Rectal smooth muscle tissue (tissue), 1 donor: ENCODE results near the gene CUL9.

Experiments used
- H3K27ac ChIP-seq: one replicate; pipeline ENCODE4 v1.7.0; 2013; ENCODE audit warnings: low read depth, low read length, inconsistent platforms
- H3K27me3 ChIP-seq: one replicate; pipeline ENCODE4 v1.7.0; 2013; ENCODE audit warnings: low read length; ENCODE audit not compliant: control insufficient read depth, insufficient read depth
- H3K36me3 ChIP-seq: one replicate; pipeline ENCODE4 v1.7.0; 2013; ENCODE audit warnings: low read length; ENCODE audit not compliant: control insufficient read depth, insufficient read depth
- H3K4me1 ChIP-seq: one replicate; pipeline ENCODE4 v1.7.0; 2013; ENCODE audit warnings: low read length; ENCODE audit not compliant: control insufficient read depth, insufficient read depth
- H3K4me3 ChIP-seq: one replicate; pipeline ENCODE4 v1.7.0; 2013; ENCODE audit warnings: low read length
- H3K9ac ChIP-seq: one replicate; pipeline ENCODE4 v1.7.0; 2013; ENCODE audit warnings: low read length

CUL9 gene

GRCh38 chr6:43176423-43176786 is 5.6 kb upstream of the CUL9 start:
- Histone ChIP-seq H3K4me1 (peaks cover 31% of the 10 kb centered on the region), H3K36me3 (peaks cover 28% of the 10 kb centered on the region), H3K27ac (no peak overlapping the region)

GRCh38 chr6:43178150-43178549 is 3.8 kb upstream of the CUL9 start:
- Histone ChIP-seq H3K27ac (no peak overlapping the region), H3K4me1 (peaks cover 35% of the 10 kb centered on the region)

More at GRCh38 chr6:43176423-43176786, 5.6 kb upstream of the CUL9 start:
- Histone ChIP-seq H3K4me3 (no peak overlapping the region), H3K9ac (no peak overlapping the region), H3K27me3 (no peaks in the 10 kb centered on the region)

DNA sequence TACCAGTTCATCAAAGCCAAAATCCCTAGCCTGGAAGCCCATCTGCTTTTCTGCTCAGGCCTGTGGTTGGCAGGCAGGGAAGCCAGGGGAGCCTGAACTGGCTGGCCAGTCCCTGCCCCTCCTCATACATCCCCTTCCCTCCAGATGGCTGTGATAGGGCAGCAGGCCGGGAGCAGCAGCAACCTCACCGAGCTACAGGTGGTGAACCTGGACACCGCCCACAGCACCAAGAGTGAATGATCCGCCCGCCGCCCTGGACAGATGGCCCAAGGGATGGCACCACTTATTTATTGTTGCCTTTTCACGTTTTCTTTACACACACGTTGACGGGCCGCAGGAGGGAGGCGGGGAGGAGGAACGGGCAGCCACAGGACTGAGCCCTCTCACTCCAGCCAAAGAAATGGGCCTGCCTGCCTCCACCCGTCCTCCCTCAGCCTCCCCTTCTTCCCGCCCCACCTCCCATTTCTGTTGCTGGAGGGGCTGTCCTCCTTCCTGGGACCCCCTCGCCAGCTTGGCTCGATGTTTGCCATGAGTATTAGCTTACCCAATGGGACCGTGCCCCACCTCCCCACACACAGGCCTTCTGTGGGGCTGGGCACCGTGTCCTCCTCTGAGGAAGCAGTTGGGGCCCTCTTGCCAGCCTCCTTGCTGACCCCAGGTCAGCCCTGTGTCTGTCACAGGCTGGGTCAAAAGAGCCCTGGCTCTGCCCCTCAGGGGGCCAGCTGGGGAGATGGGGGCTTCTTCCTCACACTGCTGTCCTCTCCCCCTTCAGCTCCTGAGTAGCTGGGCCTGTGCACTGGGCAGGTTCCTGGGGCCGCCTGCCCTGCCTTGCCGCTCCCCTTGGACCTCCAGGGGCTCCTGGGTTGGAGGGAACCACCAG is 2.8 kb upstream of the CUL9 start:
- H3K4me1 ChIP-seq = peaks cover 28% of the 10 kb centered on the region
- no peak overlapping the region for H3K27ac ChIP-seq
- no peak overlapping the region for H3K4me3 ChIP-seq
- H3K27me3 ChIP-seq = no peaks in the 10 kb centered on the region
- H3K9ac ChIP-seq = no peak overlapping the region
- H3K36me3 ChIP-seq = peaks cover 30% of the 10 kb centered on the region

More at GRCh38 chr6:43178150-43178549, 3.8 kb upstream of the CUL9 start:
- H3K9ac ChIP-seq = no peak overlapping the region
- no peaks in the 10 kb centered on the region for H3K27me3 ChIP-seq
- H3K36me3 ChIP-seq = peaks cover 28% of the 10 kb centered on the region
- H3K4me3 ChIP-seq = no peak overlapping the region

- no peak overlapping the region for H3K27ac ChIP-seq
- no peak overlapping the region for H3K9ac ChIP-seq
- H3K4me1 ChIP-seq = peaks cover 25% of the 10 kb centered on the region
- no peaks in the 10 kb centered on the region for H3K27me3 ChIP-seq
- H3K36me3 ChIP-seq = peaks cover 34% of the 10 kb centered on the region
- H3K4me3 ChIP-seq = no peak overlapping the region
Observed at GRCh38 chr6:43180058-43180457, 1.9 kb upstream of the CUL9 start.

GRCh38 chr6:43180985-43181384 is 1.0 kb upstream of the CUL9 start:
- Histone ChIP-seq H3K36me3 (peaks cover 36% of the 10 kb centered on the region), H3K4me3 (no peak overlapping the region)

DNA sequence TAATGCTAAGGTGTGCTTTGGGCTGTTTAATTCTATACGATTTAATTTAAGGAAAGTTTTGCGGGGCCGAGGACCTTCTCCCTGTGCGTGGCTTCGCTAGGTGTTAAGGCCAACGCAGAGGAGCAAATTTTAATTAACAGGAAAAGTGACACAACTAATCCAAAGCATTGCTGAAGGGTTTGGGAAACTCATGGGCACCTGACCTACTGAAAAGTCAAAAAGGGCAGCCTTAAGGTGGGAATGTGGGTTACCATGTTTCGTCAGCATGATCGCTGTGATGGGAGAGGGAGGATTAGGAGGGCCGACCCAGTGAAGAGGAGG is 415 bp upstream of the CUL9 start:
- no peaks in the 10 kb centered on the region for H3K27me3 ChIP-seq
- peaks cover 31% of the 10 kb centered on the region for H3K36me3 ChIP-seq
- H3K9ac ChIP-seq = peak overlapping the region; percentile 54
- peaks cover 13% of the 10 kb centered on the region for H3K4me1 ChIP-seq
- peak overlapping the region; percentile 80 for H3K27ac ChIP-seq
- peak overlapping the region; percentile 91 for H3K4me3 ChIP-seq

More at GRCh38 chr6:43180985-43181384, 1.0 kb upstream of the CUL9 start:
- Histone ChIP-seq H3K27ac (no peak overlapping the region), H3K27me3 (no peaks in the 10 kb centered on the region), H3K9ac (no peak overlapping the region), H3K4me1 (peaks cover 16% of the 10 kb centered on the region)

DNA sequence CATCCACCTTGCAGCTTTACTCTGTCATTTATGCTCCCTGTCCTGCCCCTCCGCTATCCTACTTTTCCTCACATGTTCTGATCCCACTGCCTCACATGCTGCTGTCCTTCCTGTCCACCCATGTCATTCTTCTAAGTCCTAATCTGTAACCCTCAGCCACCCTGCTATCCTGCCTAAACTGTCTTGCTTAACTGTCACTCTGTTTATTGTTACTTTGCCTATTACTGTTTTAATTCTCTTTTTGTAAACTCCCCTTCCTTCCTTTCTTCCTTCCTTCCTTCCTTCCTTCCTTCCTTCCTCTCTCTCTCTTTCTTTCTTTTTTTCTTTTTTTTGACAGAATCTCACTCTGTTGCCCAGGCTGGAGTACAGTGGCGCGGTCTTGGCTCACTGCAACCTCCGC is 1.4 kb downstream of the CUL9 start:
- Histone ChIP-seq H3K36me3 (peaks cover 28% of the 10 kb centered on the region), H3K27me3 (no peaks in the 10 kb centered on the region), H3K27ac (no peak overlapping the region), H3K4me3 (peak overlapping the region; percentile 91), H3K4me1 (peaks cover 13% of the 10 kb centered on the region), H3K9ac (no peak overlapping the region)

- Histone ChIP-seq H3K27ac (no peak overlapping the region), H3K9ac (no peak overlapping the region), H3K4me1 (peaks cover 13% of the 10 kb centered on the region), H3K36me3 (peaks cover 24% of the 10 kb centered on the region), H3K4me3 (no peak overlapping the region), H3K27me3 (no peaks in the 10 kb centered on the region)
Observed at GRCh38 chr6:43184268-43184985, 2.4 kb downstream of the CUL9 start.

DNA sequence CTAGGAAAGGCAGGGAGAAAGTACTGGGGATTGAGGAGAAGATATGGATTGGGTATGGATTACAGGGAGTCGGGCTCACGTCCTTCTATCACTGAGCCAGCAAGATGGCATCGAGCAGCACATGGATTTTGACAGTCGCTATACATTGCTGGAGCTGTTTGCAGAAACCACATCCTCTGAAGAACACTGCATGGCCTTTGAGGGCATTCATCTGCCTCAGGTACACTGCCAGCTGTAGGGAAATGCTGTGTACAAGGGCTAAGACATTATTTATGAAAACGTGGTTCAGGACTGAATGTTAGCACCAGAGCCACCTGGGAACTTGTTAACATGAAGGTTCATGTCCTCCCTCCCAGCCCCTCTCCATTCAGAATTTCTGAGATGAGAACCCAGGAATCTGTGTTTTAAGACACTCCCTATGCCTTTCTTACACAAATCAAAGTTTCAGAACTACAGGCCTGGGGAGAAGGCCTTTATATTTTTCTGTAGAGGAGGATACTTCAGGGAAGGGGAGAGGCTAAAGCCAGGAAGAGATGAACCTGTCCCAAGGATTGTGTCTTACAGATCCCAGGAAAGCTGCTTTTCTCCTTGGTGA is 3.5 kb downstream of the CUL9 start:
- Histone ChIP-seq H3K4me3 (no peak overlapping the region), H3K27ac (no peak overlapping the region), H3K36me3 (peaks cover 22% of the 10 kb centered on the region), H3K9ac (no peak overlapping the region), H3K4me1 (peaks cover 13% of the 10 kb centered on the region), H3K27me3 (no peaks in the 10 kb centered on the region)

- Histone ChIP-seq H3K36me3 (peaks cover 22% of the 10 kb centered on the region), H3K27ac (no peak overlapping the region), H3K4me3 (no peak overlapping the region), H3K27me3 (no peaks in the 10 kb centered on the region), H3K4me1 (peaks cover 13% of the 10 kb centered on the region), H3K9ac (no peak overlapping the region)
Observed at GRCh38 chr6:43186019-43186418, 4.0 kb downstream of the CUL9 start.

DNA sequence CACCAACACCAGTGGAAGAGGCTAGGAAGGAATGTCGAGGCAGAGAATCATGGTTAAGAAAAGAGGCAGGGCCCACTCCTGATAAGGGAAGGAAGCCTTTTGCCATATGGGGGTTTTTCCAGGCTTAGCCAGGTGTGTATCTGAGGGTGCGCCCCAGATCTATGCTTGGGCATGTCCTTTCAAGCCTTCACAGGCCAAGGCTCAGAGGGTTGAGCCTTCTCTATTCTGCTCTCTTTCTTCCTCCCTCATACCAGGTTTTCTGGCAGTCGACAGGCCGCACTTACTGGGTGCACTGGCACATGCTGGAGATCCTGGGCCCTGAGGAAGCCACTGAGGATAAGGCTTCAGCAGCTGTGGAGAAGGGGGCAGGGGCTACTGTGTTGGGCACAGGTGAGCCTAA is 4.7 kb downstream of the CUL9 start:
- no peak overlapping the region for H3K4me3 ChIP-seq
- no peaks in the 10 kb centered on the region for H3K27me3 ChIP-seq
- H3K4me1 ChIP-seq = peaks cover 11% of the 10 kb centered on the region
- H3K27ac ChIP-seq = no peak overlapping the region
- no peak overlapping the region for H3K9ac ChIP-seq
- H3K36me3 ChIP-seq = peaks cover 22% of the 10 kb centered on the region

- Histone ChIP-seq H3K27ac (no peak overlapping the region), H3K9ac (no peak overlapping the region), H3K4me3 (no peak overlapping the region), H3K36me3 (peaks cover 24% of the 10 kb centered on the region), H3K27me3 (no peaks in the 10 kb centered on the region), H3K4me1 (peaks cover 5% of the 10 kb centered on the region)
Observed at GRCh38 chr6:43187821-43188220, 5.8 kb downstream of the CUL9 start.
